Psoas muscle (tissue), 8 donors: Measurements from ENCODE around the gene ATF5. TPM values are rescaled to one million over a fixed set of nuclear protein-coding genes. Genes with fewer than 3 reads are reported as not detected.
A peak's percentile ranks its signal among the peaks of the same experiment; 100 is the strongest.
"Not testable (repeated sequence)": the region's sequence is repeated elsewhere in the genome, so short reads cannot be mapped to it uniquely, and the experiment has no call there.

Experiments used
- ATAC-seq, 4 donors: fragments of 200-7000 bp; cut with Tn5 transposase; one replicate each; pipeline ENCODE4 v1.9.1; 2020; ENCODE audit warnings: moderate library complexity in 3 of 4, mild to moderate bottlenecking in 2 of 4
- DNase-seq, 2 donors: peaks; one replicate each; pipeline ENCODE4 v3.0.0-alpha.2; 2020
- H3K27ac ChIP-seq: fragments of 200-600 bp; one replicate; pipeline ENCODE4 v1.8.0; 2022
- H3K27me3 ChIP-seq, 3 donors: fragments of 200-600 bp in 1 of 3; one replicate each; pipeline versions ENCODE4 v1.6.1 to v1.8.0; 2013 to 2022; ENCODE audit warnings: low read length in 2 of 3, mild to moderate bottlenecking in 2 of 3, moderate library complexity in 1 of 3; ENCODE audit not compliant: insufficient read depth in 3 of 3
- H3K36me3 ChIP-seq, 2 donors: fragments of 200-600 bp in 1 of 2; one replicate each; pipeline versions ENCODE4 v1.6.1 to v1.8.0; 2013 to 2022; ENCODE audit warnings: low read depth in 1 of 2, mild to moderate bottlenecking in 1 of 2, moderate library complexity in 1 of 2; ENCODE audit not compliant: insufficient read depth in 1 of 2
- H3K4me1 ChIP-seq: fragments of 200-600 bp; one replicate; pipeline ENCODE4 v1.8.0; 2022
- H3K4me3 ChIP-seq: fragments of 200-600 bp; one replicate; pipeline ENCODE4 v1.8.0; 2022; ENCODE audit warnings: mild to moderate bottlenecking
- H3K9me3 ChIP-seq: fragments of 200-600 bp; one replicate; pipeline ENCODE4 v1.8.0; 2022
- WGBS, 3 donors: extraction: QIAGEN DNeasy Blood & Tissue Kit; methylation state at CpG; one replicate each; pipeline versions ENCODE4 v1.1.6 to v1.1.7; 2013; 5-methylcytosine and 5-hydroxymethylcytosine counted together
- intact Hi-C, 2 donors: fragments of 100-400 bp; cut with DNase I; formaldehyde crosslinking; loops; one replicate each; pipeline versions ENCODE4 v1.11.0 to v1.14.2; 2022
- polyA plus RNA-seq, 3 donors: library from polyadenylated mRNA; stranded (reverse); fragments of 200-250 nt; gene quantifications; one replicate each; pipeline ENCODE4 v1.2.3, GENCODE V29; 2013
- total RNA-seq, 4 donors: library from RNA; stranded (reverse); fragmentation: NEBNext Ultra II Directional in 2 of 4; extraction: Animal tissue kit (Norgen Biotek cat#: 25700) in 2 of 4; gene quantifications; one replicate each; pipeline versions ENCODE4 v1.2.1 to v1.2.4, GENCODE V29; 2021 to 2023
- TF ChIP-seq, protein P1 (sequence below): fragments of 200-600 bp; IDR thresholded peaks from one replicate; pipeline ENCODE4 v1.8.0; 2022; ENCODE audit warnings: antibody characterized with exemption
- donor health status: healthy with polysubstance abuse.
- donor health status: DM: no; HTN: no; CAD: no; lungs with moderate emphysema.
- donor health status: Bipolar disorder and iron deficiency.
- donor health status: healthy.
- donor health status: DM: yes; HTN: yes; CAD: no.
- donor health status: DM: no; HTN: no; CAD: no.
- donor health status: DM: no; HTN: no; CAD: no.
- donor health status: DM: yes; HTN: yes; CAD: no.

The ATF5 gene
- total and polyA plus RNA-seq, 7 donors = 10.0 to 39.4 (median 21.0) TPM

DNA sequence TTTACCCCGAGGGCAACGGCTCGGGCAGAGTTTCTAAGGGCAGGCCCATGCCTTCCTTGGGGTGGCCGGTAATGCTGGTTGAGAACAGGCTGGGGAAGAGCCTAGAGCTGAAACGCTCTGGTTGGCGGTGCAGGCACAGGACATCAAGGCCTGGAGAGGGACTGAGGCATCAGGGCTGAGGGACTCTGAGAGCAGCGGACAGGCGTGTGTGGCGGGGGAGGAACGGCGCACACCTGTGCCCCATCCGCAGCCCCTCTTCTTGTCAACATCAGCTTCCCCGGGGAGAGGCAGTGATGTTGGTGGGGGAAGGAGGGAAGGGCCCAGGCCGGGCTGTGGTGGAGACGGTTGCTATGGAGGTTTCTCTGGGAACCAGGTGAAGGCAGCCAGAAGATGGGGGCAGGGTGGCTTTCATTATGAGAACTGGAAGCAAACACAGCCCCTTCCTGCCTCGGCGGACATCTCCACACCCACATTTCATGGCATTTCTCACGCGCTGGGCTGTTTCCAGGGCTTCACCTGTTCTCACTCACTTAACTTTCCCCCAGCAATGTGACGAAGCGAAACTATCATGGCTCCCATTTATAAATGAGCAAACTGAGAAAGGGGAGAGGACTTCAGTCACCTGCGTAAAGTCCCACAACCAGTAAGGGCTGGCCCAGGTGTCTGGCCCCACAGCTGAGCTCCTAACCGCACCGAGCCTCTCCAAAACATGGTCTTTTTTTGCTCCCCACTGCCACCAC lies 8.2 kb upstream of the ATF5 start:
- H3K27me3 ChIP-seq = no peaks in the 10 kb centered on the region
- 90 to 93% (median 91%) methylated on average over 24 of the region's 24 CpGs for WGBS, 3 donors
- intact Hi-C loops = no loop called here
- peaks cover 0 to 56% of the 10 kb centered on the region in 2 donors for H3K36me3 ChIP-seq
- H3K9me3 ChIP-seq = no peaks in the 10 kb centered on the region
- H3K4me3 ChIP-seq = no peak overlapping the region
- DNase-seq (peak in 1 of 2 donors; percentile 50), ATAC-seq (no peak)
- peaks cover 12% of the 10 kb centered on the region for H3K4me1 ChIP-seq
- no peak overlapping the region for H3K27ac ChIP-seq
- TF ChIP-seq, protein P1, sequence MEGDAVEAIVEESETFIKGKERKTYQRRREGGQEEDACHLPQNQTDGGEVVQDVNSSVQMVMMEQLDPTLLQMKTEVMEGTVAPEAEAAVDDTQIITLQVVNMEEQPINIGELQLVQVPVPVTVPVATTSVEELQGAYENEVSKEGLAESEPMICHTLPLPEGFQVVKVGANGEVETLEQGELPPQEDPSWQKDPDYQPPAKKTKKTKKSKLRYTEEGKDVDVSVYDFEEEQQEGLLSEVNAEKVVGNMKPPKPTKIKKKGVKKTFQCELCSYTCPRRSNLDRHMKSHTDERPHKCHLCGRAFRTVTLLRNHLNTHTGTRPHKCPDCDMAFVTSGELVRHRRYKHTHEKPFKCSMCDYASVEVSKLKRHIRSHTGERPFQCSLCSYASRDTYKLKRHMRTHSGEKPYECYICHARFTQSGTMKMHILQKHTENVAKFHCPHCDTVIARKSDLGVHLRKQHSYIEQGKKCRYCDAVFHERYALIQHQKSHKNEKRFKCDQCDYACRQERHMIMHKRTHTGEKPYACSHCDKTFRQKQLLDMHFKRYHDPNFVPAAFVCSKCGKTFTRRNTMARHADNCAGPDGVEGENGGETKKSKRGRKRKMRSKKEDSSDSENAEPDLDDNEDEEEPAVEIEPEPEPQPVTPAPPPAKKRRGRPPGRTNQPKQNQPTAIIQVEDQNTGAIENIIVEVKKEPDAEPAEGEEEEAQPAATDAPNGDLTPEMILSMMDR = no peak

DNA sequence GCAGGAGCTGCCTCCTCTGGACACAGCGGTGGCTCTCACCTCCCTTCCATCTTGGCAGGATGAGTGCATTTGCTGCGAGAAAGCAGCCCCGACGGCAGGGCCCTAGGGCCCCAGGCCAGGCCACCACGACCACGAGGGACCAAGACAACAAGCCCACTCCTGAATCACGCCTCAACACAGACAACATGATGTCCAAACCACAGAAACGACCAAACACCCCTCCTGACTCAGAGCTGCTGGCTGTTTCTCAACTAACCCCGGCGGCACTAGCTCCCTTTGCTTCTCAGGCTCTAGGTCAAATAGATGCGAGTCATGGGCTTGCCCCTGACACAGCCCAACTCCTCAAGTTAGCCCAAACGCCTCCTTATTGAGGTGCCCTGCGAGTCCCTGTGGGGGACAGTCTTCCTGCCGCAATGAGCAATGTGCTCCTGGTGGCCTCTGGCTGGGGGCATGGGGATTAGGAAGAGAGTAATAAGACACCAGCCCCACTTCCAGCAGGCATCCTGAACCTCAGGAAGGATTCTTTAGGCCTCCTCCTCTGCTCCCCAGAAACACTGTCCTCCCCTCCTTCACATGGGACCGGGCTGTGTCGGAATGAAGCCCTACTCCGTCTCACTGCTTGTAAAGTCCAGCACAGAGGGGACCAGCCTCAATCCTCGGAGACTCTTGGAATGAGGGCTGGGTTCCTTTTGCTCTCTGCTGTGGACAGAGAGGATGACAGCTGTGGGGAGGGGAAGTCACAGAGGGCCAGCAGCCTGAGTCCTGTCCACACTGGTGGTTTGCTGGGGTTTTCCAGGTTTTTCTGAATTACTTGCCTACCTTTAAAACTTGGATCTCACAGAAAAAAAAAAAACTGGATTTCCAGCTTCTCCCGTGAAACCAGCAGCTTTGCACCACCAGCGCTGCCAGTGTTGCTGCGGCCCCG lies 6.9 kb upstream of the ATF5 start:
- ATAC-seq (peak in 3 of 4 donors; percentile 15 to 22 (median 18)), DNase-seq (peak in 1 of 2 donors; percentile 65)
- Histone ChIP-seq H3K36me3 (peaks cover 0 to 58% of the 10 kb centered on the region in 2 donors), H3K4me1 (peaks cover 14% of the 10 kb centered on the region), H3K27me3 (no peaks in the 10 kb centered on the region), H3K4me3 (no peak overlapping the region), H3K9me3 (no peaks in the 10 kb centered on the region), H3K27ac (no peak overlapping the region)
- WGBS, 3 donors = 74 to 80% (median 76%) methylated on average over 22 of the region's 22 CpGs
- intact Hi-C loops = no loop called here
- TF ChIP-seq, protein P1 = no peak

DNA sequence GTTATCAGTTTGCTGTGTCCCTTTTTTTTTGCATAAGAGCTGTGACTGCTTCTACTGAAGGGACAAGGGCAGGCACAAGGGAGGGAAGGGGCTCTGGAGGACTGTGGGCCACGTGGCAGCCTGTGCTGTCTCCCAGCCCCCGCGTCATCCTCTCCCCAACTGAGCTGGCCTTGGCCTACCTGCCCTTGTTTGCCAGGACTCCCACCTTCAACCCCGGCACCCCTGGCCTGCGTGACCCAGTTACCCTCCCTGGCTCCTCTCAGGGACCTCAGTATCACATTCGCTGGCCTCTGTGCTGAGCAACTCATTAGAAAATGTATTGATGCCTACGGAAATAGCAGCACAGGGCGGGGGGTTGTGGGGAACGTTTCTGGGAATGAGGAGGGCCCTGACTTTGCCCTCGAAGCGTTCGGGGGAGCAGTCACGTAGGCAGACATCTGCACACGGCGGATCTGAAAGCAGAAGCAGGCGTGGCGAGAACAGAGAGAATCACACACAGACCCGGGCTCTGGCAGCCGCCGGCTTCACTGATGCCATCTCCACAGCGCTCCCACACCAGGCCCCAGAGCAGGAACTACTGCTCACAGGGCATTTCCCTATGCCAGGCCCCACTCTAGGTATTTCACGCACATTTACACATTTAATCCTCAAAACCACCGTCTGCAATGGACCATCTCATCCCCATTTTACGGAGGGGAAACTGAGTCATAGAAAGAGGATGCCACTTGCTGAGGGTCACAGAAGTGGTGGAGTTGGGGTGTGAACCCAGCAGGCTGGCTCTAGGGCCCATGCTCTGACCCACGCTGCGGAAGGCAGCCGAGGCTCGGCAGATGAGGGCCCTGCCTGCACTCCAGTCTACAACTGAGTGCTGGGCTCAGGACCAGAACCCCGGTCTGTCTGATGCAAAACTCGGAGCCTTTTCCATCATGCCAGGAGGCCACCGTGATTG lies 5.7 kb upstream of the ATF5 start:
- H3K4me3 ChIP-seq = no peak overlapping the region
- WGBS, 3 donors = 79 to 85% (median 81%) methylated on average over 31 of the region's 31 CpGs
- TF ChIP-seq, protein P1 = no peak
- H3K27ac ChIP-seq = no peak overlapping the region
- DNase-seq (peak in 1 of 2 donors; percentile 34), ATAC-seq (no peak)
- peaks cover 0 to 59% of the 10 kb centered on the region in 2 donors for H3K36me3 ChIP-seq
- intact Hi-C loops = no loop called here
- H3K27me3 ChIP-seq = no peaks in the 10 kb centered on the region
- peaks cover 26% of the 10 kb centered on the region for H3K4me1 ChIP-seq
- H3K9me3 ChIP-seq = no peaks in the 10 kb centered on the region

DNA sequence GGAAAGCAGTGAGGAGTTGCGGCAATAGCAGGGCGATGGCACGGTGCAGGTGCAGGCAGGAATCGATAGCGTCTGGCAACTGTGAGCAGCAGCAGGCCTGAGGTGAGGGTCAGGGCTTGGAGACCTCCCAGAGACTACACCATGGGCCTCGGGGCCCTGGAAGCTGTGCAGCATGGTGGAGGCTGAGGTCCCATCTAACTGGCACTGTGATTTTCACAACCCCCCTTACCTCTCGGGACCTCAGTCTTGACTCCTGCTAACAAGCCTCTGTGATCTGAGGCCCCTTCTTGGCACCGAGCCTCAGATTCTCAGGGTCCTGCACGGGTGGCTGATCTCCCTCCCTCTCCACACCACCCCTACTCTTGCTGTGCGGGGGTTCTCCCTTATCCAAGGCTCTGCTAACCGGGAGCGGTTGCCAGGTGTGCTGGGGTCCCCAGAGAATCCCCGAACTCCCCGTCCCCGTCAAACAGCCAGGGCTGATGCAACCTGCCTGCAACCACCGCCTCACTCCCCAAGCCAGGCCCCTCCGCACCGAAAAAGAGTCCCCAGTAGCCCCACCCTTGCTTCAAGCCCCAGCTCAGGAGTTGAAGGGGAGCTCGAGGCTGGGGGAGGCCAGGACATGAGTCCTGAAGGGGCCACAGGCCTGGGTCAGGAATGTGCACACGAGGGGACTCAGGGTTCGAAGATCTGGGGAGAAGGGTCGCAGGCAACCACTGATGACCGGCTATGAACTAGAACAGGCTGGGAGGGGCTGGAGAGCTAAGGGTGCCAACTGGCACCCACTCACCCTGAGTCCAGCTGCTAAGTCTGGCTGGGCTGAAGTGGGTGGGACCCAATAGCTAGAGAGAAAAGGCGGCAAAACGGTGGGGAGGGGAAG lies 4.8 kb upstream of the ATF5 start:
- TF ChIP-seq, protein P1 = no peak
- H3K4me1 ChIP-seq = peaks cover 30% of the 10 kb centered on the region
- H3K4me3 ChIP-seq = no peak overlapping the region
- WGBS, 3 donors = 56 to 64% (median 57%) methylated on average over 23 to 25 of the region's 25 CpGs
- DNase-seq = peak; percentile 46 to 87
- intact Hi-C loops = no loop called here
- ATAC-seq = no peak
- no peaks in the 10 kb centered on the region for H3K27me3 ChIP-seq
- H3K36me3 ChIP-seq = peaks cover 0 to 57% of the 10 kb centered on the region in 2 donors
- no peaks in the 10 kb centered on the region for H3K9me3 ChIP-seq
- no peak overlapping the region for H3K27ac ChIP-seq

DNA sequence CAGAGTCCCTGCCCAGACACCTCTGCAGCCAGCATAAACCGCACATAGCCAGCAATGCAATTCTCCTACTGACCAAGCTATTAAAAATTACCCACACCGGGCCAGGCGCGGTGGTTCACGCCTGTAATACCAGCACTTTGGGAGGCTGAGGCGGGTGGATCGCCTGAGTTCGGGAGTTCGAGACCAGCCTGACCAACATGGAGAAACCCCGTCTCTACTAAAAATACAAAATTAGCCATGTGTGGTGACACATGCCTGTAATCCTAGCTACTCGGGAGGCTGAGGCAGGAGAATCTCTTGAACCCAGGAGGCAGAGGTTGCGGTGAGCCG lies 4.2 kb upstream of the ATF5 start:
- not testable (repeated sequence) for H3K9me3 ChIP-seq, DNase-seq, H3K27ac ChIP-seq, ATAC-seq, H3K4me3 ChIP-seq, H3K27me3 ChIP-seq
- Histone ChIP-seq H3K36me3 (peaks cover 0 to 57% of the 10 kb centered on the region in 2 donors), H3K4me1 (peaks cover 30% of the 10 kb centered on the region)
- WGBS, 3 donors = 78 to 85% (median 79%) methylated on average over 13 of the region's 13 CpGs
- intact Hi-C loops = loop anchor here in 1 of 2 donors (5.0 kb wide), 1 partner anchor 33 kb away; no protein-coding TSS in a partner anchor
